GM18867 (cell line): ENCODE results near the gene PRSS57.

ENCODE experiments used
- ATAC-seq: cut with Tn5 transposase; IDR thresholded peaks from one replicate; pipeline ENCODE4 v1.9.1; 2021; ENCODE audit warnings: mild to moderate bottlenecking, moderate library complexity; ENCODE audit not compliant: unreplicated experiment

PRSS57 gene

GRCh38 chr19:639253-640160 is 55.7 kb downstream of the PRSS57 start, which contains the start of gene FGF22:
Gene FGF22, plus strand, starts transcription at chr19:639879. Its CDS starts 47 bp downstream, at chr19:639926.
- peak; percentile 66 for ATAC-seq

- no peak for ATAC-seq
Observed at GRCh38 chr19:638906-639252, 56.4 kb downstream of the PRSS57 start.
